ENCODE data around the gene TTC9B.
"Not testable (repeated sequence)": the region's sequence is repeated elsewhere in the genome, so short reads cannot be mapped to it uniquely, and the experiment has no call there.

The TTC9B gene

DNA sequence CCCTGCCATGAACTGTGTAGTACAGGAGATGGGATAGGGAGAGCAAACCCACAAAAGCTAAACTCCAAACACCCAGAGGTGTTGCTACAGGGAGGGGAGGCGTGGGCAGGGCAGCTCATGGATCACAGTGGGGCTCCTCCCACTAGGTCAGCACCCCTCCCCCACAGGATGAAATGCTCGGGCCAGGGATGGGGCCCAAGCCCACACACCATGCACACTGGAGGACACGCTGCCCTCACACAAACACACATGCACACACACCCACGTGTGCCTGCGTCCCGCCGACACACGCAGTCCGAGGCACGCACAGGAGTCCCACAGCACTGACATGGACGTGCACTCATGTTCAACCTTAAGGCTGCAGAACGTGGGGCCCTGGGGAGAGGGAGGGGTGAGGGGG is 14.3 kb upstream of the TTC9B start:
- DNase-seq: no peak

DNA sequence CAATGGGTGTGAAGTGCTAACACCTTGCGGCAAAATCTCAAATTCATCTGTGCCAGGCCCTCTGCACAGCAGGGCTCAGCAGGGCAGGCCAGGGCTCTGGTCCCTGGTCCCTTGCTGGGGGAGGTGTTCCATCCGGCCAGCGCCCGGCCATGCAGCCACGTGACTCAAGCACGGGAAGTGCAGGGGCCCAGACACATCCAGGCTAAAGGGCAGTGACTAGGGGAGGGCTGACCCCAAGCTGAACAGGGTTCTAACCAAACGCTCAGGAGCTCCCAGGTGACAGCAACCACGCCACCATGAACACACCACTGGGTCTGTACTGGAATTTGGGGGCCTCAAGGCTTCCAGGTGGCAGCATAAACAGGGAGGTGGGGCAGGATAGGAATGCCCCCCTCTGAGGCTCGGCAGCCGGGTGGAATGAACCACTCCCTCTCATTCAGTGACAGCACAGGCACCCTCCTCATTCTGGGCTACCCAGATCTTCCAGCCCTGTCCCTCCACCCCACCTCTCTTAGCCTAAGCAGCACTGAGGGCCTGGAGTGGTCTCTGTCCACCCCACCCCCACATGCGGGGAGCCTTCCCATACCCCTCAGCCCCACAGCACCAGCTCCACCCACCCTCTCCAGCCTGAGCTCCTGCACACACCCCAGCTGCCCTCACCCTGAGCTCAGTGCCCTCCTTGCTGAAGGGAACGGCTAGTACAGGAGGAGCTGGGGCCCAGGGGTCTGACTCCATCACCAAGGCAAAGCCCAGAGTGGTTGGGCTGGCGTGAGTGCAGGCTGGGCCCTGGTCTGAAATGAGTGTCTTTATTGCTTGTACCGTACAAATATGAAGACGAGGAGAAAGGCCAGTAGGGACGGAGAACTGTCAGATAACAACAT is 13.6 kb upstream of the TTC9B start:
- no peak for DNase-seq

DNA sequence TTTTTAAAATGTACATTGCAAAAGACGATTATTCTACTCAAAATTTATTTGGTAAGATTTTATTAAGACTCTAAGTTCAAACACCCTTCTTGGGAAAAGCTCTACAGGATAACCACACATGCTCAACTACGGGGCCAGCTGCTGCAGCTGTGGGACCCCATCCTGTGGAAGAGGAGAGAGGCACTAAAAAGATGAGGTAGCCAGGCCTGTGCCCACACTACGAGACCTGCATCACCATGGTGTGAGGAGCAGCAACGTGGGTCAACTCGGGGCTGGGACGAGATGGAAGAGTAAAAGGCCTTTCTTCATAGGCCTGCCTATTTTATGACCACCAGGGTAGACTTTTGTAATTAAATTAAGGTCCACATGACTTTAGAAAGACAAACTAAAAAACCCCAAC is 12.9 kb upstream of the TTC9B start:
- no peak for DNase-seq

DNA sequence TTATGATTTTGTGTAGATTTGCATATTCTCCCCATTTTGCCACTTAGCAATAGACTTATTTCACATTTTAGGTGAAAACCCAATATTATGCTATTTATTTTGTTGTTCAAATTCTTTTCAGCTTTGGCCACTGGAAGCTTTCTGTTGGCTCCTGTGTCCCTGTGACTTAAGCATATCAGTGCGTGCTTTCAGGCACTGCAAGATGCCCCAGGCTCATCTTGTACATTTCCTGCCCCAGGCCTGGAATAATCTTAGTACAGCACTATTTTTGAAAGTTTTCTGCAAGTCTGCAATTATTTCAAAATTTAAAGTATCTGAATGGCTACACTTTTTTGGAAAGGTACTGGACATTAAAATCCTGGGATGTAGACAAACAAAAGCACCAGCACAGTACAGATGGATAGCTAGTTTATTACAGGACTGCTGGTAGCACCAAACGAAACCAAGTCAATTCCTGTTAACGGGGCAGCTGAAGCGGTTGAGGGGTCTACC is 11.8 kb upstream of the TTC9B start:
- DNase-seq: no peak

- no peak for DNase-seq
Observed at GRCh38 chr19:40229484-40229883, 11.3 kb upstream of the TTC9B start.

DNA sequence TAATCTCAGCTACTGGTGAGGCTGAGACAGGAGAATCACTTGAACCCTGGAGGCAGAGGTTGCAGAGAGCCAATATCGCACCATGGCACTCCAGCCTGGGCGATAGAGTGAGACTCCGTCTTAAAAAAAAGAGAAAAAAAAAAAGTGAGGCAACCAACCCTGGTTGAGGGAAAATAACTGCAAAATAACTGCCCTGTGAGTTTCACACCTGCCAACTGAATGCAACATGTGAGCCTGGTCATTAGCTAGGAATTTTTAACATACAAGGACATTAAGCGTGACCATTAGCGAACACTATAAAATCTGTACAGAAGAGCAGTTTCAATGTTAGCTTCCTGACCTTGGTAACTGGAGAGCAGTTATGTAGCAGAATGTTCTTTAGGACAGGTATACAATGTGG is 10.7 kb upstream of the TTC9B start:
- no peak for DNase-seq

GRCh38 chr19:40228346-40228745 is 10.2 kb upstream of the TTC9B start:
- DNase-seq: no peak

GRCh38 chr19:40225440-40226305 is 7.5 kb upstream of the TTC9B start:
- no peak for DNase-seq

DNA sequence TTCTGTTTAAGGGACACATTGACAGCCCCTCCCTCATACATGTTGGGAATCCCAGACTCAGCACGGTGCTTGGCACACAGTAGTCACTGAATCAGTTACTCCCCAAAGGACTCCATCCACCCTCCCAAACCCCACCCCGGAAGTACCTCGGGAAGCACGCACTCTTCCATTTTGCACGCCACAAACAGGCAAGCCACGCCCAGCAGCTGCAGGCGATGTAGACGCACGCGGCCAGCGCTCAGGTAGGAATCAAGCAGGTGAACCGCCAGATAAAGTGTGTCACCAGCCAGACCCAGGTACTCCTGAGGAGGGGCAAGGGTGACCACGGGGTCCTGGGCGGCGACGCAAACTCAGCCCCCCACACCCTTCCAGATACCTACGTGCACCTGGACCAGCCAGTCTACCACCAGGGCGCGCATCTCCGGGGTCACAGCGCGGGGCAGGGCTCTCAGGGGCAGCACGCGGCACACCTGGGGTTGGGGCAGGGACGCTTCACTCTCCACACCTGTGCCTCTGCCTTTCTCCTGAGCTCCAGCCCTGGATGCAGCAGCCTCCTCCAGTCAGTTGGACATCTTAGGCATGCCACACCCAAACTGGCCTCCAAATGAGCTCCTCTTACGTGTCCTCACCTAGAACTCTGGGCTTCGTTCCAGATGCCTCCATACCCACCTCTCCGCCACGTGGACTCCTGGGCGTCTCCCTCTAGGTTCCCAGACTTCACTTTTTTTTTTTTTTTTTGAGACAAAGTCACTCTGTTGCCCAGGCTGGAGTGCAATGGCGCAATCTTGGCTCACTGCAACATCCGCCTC is 6.4 kb upstream of the TTC9B start:
- peak; percentile 56 for DNase-seq

DNA sequence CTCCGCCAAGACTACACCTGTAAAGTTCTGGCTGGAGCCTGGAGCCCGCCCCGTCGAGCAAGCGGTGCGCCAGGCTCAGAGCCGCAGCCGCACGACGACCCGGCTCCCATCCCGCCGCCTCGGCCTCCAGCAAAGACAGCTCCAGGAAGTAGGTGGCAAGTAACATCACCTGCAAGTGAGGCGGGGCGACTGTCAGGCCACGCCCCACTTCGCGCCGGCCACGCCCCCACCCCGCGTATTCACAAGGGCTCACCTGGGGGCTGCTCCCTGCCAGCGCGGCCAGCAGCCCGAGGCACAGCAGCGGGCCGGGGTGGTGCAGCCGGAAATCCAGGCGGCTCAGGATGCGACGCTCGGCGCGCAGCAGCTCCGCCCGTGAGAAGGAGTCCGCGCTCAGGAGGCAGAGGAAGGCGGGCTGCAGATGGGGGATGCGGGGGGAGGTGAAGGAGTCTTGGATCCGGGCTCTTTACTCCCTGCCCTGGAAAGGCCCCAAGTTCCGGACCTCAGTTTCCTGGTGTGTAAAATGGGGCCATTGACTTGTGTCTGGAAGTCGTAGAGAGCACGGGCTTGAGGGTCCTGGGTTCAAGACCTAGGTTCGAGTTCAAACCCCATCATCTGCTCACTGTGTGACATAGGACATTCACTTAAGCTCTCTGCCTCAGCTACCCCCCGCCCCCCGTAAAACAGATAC is 5.1 kb upstream of the TTC9B start:
- peak; percentile 42 for DNase-seq

DNA sequence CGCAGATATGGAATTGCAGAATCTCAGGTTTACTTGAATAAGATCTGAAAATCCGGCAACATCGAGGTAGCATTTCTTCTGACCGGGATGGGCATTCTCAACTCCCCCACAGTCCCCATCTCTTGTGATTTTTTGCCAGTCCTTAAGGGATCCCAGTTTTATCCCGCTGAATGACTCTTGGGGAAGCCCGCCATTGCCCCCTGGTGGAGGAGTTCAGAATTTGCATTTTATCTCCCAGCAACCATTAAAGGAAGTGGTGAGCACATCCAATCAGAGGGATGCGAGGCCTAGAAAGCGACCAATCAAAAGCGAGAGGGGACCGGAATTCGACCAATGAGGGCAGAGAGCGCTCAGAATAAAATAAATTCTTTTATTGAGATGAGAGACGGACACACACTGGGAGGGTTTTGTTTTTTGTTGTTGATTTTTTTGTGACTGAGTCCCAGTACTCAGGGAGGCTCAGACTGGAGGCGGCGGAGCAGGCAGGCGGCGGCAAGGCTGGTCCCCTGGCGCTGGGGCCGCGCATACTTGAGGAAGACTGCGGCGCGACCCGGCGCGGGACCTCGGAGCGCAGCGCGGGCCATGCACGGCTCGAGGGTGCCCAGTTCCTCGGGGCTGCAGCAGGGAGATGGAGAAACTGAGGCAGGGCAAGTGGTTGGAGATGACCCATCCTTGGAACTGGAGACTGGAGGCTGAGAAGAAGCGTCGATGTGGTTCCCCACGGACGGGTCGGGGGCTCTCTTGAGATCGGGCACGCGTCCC is 3.9 kb upstream of the TTC9B start:
- DNase-seq: peak; percentile 85

GRCh38 chr19:40220674-40221073 is 2.5 kb upstream of the TTC9B start:
- DNase-seq: no peak

DNA sequence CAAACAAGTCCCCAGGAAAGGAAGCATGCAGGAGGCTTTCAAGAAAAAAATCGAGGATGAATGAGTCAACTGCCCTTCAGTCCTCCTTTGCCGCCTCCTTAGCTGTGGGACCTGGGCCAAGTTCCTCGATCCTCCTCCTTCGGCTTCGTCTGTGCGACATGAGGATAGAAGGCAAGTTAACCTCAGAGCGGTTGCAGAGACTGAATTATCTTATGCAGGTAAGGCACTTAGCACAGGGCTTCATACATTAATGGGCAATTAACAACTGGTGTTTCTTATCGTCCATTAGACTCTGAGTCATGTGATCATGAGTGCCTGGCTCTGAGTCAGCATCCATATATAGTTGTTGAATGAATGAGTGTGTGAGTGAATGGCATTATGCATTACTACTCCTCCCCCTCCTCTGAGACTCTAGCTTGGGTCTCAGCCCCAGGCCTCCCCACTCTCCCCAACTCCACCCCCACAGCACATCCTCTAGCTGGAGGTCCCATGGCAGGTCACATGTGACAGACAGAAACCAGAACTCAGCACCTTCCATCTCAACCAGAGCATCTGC is 1.6 kb upstream of the TTC9B start:
- peak; percentile 16 for DNase-seq

DNA sequence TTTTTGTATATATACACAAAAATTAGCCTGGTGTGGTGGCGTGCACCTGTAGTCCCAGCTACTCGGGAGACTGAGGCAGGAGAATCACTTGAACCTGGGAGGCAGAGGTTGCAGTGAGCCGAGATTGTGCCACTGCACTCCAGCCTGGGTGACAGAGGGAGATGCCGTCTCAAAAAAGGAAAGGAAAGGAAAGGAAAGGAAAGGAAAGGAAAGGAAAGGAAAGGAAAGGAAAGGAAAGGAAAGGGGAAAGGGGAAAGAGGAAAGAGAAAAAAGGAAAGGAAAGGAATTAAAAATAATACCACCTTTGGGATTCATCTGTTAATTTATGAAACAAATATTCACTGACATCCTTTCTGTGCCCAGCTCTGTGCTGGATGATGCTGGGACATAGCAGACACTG is 845 bp upstream of the TTC9B start:
- not testable (repeated sequence) for DNase-seq

- peak; percentile 73 for DNase-seq
Observed at GRCh38 chr19:40217027-40217810, 965 bp downstream of the TTC9B start.

DNA sequence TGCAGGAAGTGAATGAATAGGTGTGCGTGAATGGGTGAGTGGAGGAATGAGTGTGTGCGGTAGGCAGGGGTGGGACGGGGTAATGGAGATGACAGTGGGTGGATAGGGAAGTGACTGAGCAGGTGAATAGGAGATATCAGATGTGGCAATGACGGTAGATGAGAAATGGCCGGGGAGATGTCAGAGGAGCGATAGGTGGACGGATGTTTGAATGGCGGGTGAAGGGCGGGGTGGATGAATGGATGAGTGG is 1.5 kb downstream of the TTC9B start:
- DNase-seq: no peak

DNA sequence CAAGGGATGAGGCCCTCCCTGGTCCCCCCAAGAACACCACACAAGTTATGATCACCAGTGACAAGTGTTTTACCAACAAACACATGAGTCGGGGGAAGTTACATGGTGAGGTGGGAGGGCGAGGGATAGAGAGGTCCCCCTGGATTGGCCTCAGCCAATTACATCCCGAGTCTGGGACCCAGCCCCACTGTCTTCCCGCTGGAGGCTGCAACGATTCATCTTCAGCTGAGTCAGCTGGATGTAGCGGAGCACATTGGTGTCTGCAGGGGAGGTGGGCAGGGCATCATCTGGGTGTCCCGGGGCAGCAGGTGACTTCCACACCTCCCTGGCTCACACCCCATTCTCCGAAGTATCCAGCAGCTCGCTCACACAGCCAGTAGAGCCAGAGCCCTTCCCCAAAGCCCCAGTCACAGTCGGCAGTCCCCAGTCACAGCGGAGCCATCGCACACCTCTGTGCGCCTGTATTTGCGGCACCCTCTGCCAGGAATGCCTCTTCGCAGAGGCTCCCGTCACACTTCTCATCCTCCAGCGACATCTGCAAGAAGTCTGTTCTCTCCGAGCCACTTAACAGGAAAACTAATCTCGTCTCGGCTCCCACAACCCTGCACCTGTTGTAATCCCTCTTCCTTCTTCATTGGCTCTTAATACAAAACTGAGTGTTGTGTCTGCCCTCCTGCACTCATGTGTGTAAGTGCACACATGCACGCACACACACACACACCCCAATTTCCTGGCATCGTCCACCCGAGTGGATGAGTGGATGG is 2.0 kb downstream of the TTC9B start:
- no peak for DNase-seq

DNA sequence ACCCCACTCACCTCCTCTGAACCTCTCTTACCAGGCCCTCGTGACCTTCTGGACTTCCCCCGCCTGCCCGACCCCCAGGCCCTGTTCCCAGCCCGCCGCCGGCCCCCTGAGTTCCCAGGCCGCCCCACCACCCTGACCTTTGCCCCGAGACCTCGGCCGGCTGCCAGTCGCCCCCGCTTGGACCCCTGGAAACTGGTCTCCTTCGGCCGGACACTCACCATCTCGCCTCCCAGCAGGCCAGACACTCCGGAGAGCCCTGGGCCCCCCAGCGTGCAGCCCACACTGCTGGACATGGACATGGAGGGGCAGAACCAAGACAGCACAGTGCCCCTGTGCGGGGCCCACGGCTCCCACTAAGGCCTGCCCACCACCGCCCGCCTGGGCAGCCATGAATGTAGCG is 3.2 kb downstream of the TTC9B start:
- DNase-seq: no peak

DNA sequence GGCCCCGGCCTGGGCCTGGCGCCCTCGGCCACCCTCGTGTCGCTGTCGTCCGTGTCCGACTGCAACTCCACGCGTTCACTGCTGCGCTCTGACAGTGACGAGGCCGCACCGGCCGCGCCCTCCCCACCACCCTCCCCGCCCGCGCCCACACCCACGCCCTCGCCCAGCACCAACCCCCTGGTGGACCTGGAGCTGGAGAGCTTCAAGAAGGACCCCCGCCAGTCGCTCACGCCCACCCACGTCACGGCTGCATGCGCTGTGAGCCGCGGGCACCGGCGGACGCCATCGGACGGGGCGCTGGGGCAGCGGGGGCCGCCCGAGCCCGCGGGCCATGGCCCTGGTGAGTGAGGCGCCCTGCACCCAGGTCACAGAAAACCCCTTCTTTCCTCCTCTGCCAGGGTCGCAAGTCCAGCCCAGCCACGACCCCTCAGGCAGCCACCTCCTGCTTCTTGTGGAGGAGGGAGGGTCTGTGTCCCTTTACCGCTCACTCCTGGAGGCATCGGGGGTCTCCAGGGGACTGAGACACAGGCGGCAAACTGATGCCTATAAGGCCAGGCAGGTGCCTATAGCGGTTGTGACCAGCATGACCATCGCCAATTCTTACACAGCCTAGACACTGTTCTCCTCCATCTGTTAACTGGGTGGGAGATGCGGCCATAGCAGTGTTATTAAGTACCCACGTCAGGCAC is 4.2 kb downstream of the TTC9B start:
- no peak for DNase-seq

Data from NCI-H2029 treated with DMSO at 0.1 percent for 48 hours (cell line).